Forelimb muscle (tissue), 1 donor: Measurements from ENCODE around the gene ZNF488. TPM values are rescaled to one million over a fixed set of nuclear protein-coding genes. Genes with fewer than 3 reads are reported as not detected.

Source experiments
- polyA plus RNA-seq: library from polyadenylated mRNA; unstranded; fragments of 120-200 nt; gene quantifications from one replicate; pipeline ENCODE4 v1.2.1, GENCODE V29; 2013; ENCODE audit not compliant: insufficient read length

ZNF488 gene
- polyA plus RNA-seq, 1 donor, result 3.5 TPM

Other genes starting within 250 kb of the ZNF488 start
- 3.2 TPM for gene GDF10, start 84.1 kb downstream of the ZNF488 start, polyA plus RNA-seq
- not detected for gene GDF2, start 61.8 kb downstream of the ZNF488 start, polyA plus RNA-seq
- 0.09 TPM for gene RBP3, start 35.9 kb downstream of the ZNF488 start, polyA plus RNA-seq
- not detected for gene ANXA8, start 99.8 kb upstream of the ZNF488 start, polyA plus RNA-seq
- gene FAM25G, start 107.4 kb upstream of the ZNF488 start, polyA plus RNA-seq, result not detected
- 20.2 TPM for gene AGAP9, start 139.3 kb upstream of the ZNF488 start, polyA plus RNA-seq